ENCODE results near the gene GPR135. TPM values are rescaled to one million over a fixed set of nuclear protein-coding genes. Genes with fewer than 3 reads are reported as not detected.

The GPR135 gene, protein sequence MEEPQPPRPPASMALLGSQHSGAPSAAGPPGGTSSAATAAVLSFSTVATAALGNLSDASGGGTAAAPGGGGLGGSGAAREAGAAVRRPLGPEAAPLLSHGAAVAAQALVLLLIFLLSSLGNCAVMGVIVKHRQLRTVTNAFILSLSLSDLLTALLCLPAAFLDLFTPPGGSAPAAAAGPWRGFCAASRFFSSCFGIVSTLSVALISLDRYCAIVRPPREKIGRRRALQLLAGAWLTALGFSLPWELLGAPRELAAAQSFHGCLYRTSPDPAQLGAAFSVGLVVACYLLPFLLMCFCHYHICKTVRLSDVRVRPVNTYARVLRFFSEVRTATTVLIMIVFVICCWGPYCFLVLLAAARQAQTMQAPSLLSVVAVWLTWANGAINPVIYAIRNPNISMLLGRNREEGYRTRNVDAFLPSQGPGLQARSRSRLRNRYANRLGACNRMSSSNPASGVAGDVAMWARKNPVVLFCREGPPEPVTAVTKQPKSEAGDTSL
- 10 to 100 TPM in 1 of 8 experiments, 1 to 10 TPM in 7; 1.8 to 15.5 (median 4.3) TPM for total RNA-seq

DNA sequence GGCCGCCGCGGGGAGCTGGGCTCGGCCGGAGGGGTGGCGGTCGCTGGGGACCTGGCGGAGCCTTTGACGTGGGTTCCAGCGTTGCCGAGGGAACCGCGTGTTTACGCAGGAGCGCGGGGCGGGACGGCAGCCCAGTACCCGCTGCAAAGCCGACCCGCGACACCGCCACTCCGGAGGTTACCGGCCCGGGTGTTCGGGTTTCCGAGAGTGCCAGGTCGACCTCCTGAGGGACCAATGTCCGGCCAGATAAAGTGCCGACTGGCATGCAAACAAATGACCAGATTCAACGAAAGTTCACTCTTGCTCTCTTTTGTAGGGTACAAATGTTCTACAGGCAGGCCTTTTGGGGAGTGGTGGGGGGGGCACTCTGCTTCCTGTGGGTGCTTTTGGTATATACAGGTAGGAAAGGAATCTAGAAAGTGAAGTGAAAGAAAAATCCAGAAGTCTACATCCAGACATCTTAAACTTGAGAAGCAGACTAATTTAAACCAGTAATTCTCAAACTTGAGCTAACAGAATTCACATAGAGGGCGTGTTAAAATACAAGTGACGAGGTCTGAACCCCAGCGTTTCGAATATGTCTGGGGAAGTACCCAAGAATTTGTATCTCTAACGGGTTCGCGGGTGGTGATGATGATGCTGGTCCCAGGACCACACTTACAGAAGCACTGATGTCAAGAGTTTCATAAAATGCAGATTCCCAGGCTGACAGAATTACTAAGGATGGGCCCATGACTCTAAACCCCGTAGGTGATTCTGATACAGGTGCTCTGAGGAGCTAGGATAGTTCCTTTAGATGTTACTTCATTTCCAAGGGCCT, at the start of gene GPR135:
Gene GPR135, minus strand, starts transcription at position 65 of the 820 bp plus-strand sequence. CDS start 154 bp downstream, outside the sequence.
- Histone ChIP-seq H3K27ac (peak within 1 kb of the TSS; percentile 69 to 80), H3K4me1 (replicated peaks in 1 of 2) (peaks cover 9 to 13% of the 10 kb centered on the region in 2 donors), H3K4me3 (peak within 1 kb of the TSS; percentile 46 to 74 (median 56))
- peak in 1 of 8 experiments; percentile 46 for ATAC-seq (replicated peaks in 6 of 8)
- in situ Hi-C loops (cut with MboI; ENCODE audit: low pct_unique_long_range_greater_than_20kb in 2 of 9, low sequenced_read_pairs in 9 of 9, unreplicated experiment in 9 of 9) = loop anchor here in 1 of 9 experiments (25.0 kb wide), 1 partner anchor 328 kb away; no protein-coding TSS in a partner anchor
- WGBS, 10 experiments = 0 to 97% (median 88%) methylated on average over 1 to 9 of the region's 40 CpGs

DNA sequence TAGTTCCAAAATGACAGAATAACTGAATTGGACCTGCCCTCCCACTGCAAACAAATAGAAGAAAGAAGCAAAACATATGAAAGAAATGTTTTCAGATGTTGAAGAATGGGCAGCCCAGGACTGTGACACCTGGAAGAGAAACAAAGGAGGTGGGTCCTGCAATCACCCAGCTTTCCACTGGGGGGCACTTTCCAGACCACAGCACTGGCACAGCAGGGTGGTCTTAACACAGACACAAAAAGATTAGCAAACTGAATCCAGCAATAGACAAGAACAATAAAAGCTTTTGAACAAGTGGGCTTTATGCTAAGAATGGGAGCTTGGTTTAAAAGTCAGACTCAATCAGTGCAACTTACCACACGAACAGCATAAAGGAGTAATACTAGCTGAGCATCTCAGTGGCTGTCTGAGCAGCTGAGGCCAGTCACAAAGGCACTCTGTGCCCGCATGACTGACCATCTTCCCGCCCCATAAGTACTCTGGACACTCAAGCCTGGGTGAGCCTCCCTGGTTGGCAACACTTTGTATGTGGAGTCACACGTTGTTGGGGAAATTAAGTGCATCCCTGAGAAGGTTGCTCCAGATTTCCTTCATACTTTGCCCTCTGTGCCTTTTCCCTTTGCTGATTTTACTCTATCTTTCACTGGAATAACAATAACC, 46.9 kb upstream of the GPR135 start:
- H3K27ac ChIP-seq = no peak overlapping the region
- H3K4me1 ChIP-seq (replicated peaks in 1 of 2) = no peaks in the 10 kb centered on the region
- 21 to 71% (median 47%) methylated on average over 1 to 4 of the region's 4 CpGs; no CpG with 5 or more reads in 1 of the 10 experiments for WGBS, 10 experiments
- no peak overlapping the region for H3K4me3 ChIP-seq
- peak in 6 of 8 experiments; percentile 47 to 80 (median 65) for ATAC-seq (replicated peaks in 6 of 8)
- in situ Hi-C loops (cut with MboI; ENCODE audit: low pct_unique_long_range_greater_than_20kb in 2 of 9, low sequenced_read_pairs in 9 of 9, unreplicated experiment in 9 of 9) = no loop called here

GRCh38 chr14:59510966-59511365, 45.8 kb upstream of the GPR135 start:
- 0 to 85% (median 64%) methylated on average over 1 to 3 of the region's 3 CpGs; no CpG with 5 or more reads in 2 of the 10 experiments for WGBS, 10 experiments
- in situ Hi-C loops (cut with MboI; ENCODE audit: low pct_unique_long_range_greater_than_20kb in 2 of 9, low sequenced_read_pairs in 9 of 9, unreplicated experiment in 9 of 9) = no loop called here
- H3K4me3 ChIP-seq = no peak overlapping the region
- no peak overlapping the region for H3K27ac ChIP-seq
- no peaks in the 10 kb centered on the region for H3K4me1 ChIP-seq (replicated peaks in 1 of 2)
- ATAC-seq (replicated peaks in 6 of 8) = no peak

DNA sequence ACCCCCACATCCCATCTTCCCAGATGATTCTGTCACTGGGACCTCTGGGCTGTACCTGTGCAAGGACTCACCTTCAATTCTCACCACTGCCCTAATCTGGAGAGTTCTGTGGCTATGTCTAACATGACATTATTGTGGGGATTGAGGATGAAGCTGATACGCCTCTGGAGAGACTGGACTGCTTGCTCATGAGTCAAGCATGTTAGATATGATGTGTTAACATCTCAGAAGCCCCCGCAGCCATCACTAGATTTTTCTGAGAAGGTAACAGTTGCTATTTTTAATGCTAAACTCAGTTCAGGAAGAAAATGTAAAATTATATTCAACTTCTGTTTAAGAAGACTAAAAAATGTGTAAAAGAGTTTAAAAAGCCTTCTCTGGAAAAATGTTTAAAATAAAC, 44.8 kb upstream of the GPR135 start:
- Histone ChIP-seq H3K4me3 (no peak overlapping the region), H3K27ac (no peak overlapping the region), H3K4me1 (replicated peaks in 1 of 2) (no peaks in the 10 kb centered on the region)
- no peak for ATAC-seq (replicated peaks in 6 of 8)
- 40 to 94% (median 83%) methylated on average over 1 to 2 of the region's 2 CpGs; no CpG with 5 or more reads in 1 of the 10 experiments for WGBS, 10 experiments
- in situ Hi-C loops (cut with MboI; ENCODE audit: low pct_unique_long_range_greater_than_20kb in 2 of 9, low sequenced_read_pairs in 9 of 9, unreplicated experiment in 9 of 9) = no loop called here

DNA sequence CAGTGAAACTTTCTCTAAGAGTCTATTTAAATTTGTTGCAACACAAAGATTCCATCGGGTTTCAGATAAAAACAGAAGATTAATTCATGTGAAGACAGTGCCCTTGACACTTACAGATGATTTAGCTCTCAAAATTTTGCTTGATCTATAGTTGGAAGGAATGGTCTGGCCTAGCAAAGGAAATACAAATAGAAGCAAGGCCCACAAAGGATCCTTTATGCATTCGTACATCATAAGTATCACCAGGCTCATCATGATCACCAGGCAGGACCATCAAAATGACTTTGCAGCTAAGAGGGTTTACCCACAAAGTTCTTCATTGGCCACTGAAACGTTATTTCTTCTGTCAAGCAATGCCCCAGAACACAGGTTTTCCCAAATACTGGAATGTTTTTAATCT, 43.9 kb upstream of the GPR135 start:
- Histone ChIP-seq H3K27ac (no peak overlapping the region), H3K4me1 (replicated peaks in 1 of 2) (no peaks in the 10 kb centered on the region), H3K4me3 (no peak overlapping the region)
- 25 to 100% (median 75%) methylated on average over 1 to 3 of the region's 3 CpGs; no CpG with 5 or more reads in 1 of the 10 experiments for WGBS, 10 experiments
- in situ Hi-C loops (cut with MboI; ENCODE audit: low pct_unique_long_range_greater_than_20kb in 2 of 9, low sequenced_read_pairs in 9 of 9, unreplicated experiment in 9 of 9) = loop anchor here in 1 of 9 experiments (10.0 kb wide), 1 partner anchor 66 kb away; the partner anchor contains the start of gene CCDC175
- ATAC-seq (replicated peaks in 6 of 8) = no peak

DNA sequence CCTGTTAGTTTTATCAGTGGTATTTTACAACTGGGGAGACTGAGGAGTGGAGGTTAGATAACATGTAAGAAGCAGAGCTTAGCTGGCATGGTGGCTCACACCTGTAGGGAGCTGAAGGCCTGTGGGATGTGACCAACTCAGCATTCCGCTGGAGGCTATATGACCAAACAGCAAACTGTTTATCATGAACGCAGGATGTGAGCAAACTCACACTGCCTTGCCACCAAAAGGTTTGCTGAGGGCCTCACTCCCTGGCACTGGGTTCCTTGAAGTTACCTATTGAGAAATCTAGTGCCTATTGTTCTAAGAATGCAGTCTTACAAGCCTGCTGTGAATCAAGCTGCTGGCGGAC, 42.5 kb upstream of the GPR135 start:
- H3K4me3 ChIP-seq = no peak overlapping the region
- in situ Hi-C loops (cut with MboI; ENCODE audit: low pct_unique_long_range_greater_than_20kb in 2 of 9, low sequenced_read_pairs in 9 of 9, unreplicated experiment in 9 of 9) = loop anchor here in 1 of 9 experiments (10.0 kb wide), 1 partner anchor 67 kb away; the partner anchor contains the start of gene CCDC175
- no peaks in the 10 kb centered on the region for H3K4me1 ChIP-seq (replicated peaks in 1 of 2)
- 80 to 100% (median 81%) methylated on average over 1 to 3 of the region's 3 CpGs; no CpG with 5 or more reads in 3 of the 10 experiments for WGBS, 10 experiments
- H3K27ac ChIP-seq = no peak overlapping the region
- ATAC-seq (replicated peaks in 6 of 8) = no peak

GRCh38 chr14:59507063-59507751, 42.0 kb upstream of the GPR135 start:
- no peaks in the 10 kb centered on the region for H3K4me1 ChIP-seq (replicated peaks in 1 of 2)
- ATAC-seq (replicated peaks in 6 of 8) = peak; percentile 76 to 99 (median 86)
- in situ Hi-C loops (cut with MboI; ENCODE audit: low pct_unique_long_range_greater_than_20kb in 2 of 9, low sequenced_read_pairs in 9 of 9, unreplicated experiment in 9 of 9) = loop anchor here in 1 of 9 experiments (10.0 kb wide), 1 partner anchor 68 kb away; the partner anchor contains the start of gene CCDC175

DNA sequence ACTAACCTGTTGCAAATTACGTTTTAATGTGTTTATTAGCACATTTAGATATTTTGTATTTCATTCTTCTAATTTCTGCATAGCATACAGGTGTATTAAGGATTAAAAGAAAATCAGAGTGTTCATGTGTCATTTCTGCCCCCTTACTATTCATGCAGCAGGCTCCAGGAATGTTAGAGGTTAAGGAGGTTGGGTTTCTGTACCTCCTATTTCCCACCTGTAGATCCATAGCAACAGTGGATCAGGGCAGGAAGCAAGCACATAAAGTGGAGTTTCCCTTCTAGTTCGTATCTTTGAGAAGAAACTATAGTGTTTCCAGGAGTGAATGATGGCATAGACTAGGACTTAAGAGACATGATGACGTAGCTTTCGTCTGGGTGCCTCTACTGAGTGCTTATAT, 38.1 kb upstream of the GPR135 start:
- in situ Hi-C loops (cut with MboI; ENCODE audit: low pct_unique_long_range_greater_than_20kb in 2 of 9, low sequenced_read_pairs in 9 of 9, unreplicated experiment in 9 of 9) = loop anchor here in 1 of 9 experiments (10.0 kb wide), 1 partner anchor 72 kb away; the partner anchor contains the start of gene CCDC175
- Histone ChIP-seq H3K4me3 (no peak overlapping the region), H3K4me1 (replicated peaks in 1 of 2) (no peaks in the 10 kb centered on the region), H3K27ac (no peak overlapping the region)
- WGBS, 10 experiments = 63 to 100% (median 76%) methylated on average over 1 to 4 of the region's 4 CpGs
- no peak for ATAC-seq (replicated peaks in 6 of 8)

More at GRCh38 chr14:59507063-59507751, 42.0 kb upstream of the GPR135 start:
- H3K27ac ChIP-seq = no peak overlapping the region
- H3K4me3 ChIP-seq = no peak overlapping the region

DNA sequence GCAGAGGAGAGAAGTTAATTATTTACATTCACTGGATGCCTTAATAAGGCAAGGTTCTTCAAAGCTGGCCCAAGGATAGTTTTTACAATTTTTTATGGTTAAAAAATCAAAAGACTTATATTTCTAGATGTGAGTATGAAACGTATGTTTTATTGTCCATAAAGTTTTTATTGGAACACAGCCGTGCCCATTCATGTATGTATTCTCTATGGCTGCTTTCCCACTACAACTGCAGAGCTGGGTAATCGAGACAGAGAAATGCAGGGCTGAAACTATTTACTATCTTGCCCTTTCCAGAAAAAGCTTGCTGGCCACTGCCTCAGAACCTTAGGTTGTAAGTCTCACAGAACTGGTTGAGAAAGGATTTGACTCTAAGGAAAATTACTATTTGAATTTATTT, 35.6 kb upstream of the GPR135 start:
- no peak for ATAC-seq (replicated peaks in 6 of 8)
- Histone ChIP-seq H3K4me1 (replicated peaks in 1 of 2) (no peaks in the 10 kb centered on the region), H3K4me3 (no peak overlapping the region), H3K27ac (no peak overlapping the region)
- 87 to 100% (median 98%) methylated on average over 1 to 3 of the region's 3 CpGs; no CpG with 5 or more reads in 2 of the 10 experiments for WGBS, 10 experiments
- in situ Hi-C loops (cut with MboI; ENCODE audit: low pct_unique_long_range_greater_than_20kb in 2 of 9, low sequenced_read_pairs in 9 of 9, unreplicated experiment in 9 of 9) = loop anchor here in 1 of 9 experiments (10.0 kb wide), 1 partner anchor 74 kb away; the partner anchor contains the start of gene CCDC175

GRCh38 chr14:59492384-59492783, 27.2 kb upstream of the GPR135 start:
- in situ Hi-C loops (cut with MboI; ENCODE audit: low pct_unique_long_range_greater_than_20kb in 2 of 9, low sequenced_read_pairs in 9 of 9, unreplicated experiment in 9 of 9) = no loop called here
- ATAC-seq (replicated peaks in 6 of 8) = no peak
- no peak overlapping the region for H3K4me3 ChIP-seq
- no peaks in the 10 kb centered on the region for H3K4me1 ChIP-seq (replicated peaks in 1 of 2)
- H3K27ac ChIP-seq = no peak overlapping the region
- 64 to 100% (median 88%) methylated on average over 1 of the region's 1 CpG; no CpG with 5 or more reads in 3 of the 10 experiments for WGBS, 10 experiments

- in situ Hi-C loops (cut with MboI; ENCODE audit: low pct_unique_long_range_greater_than_20kb in 2 of 9, low sequenced_read_pairs in 9 of 9, unreplicated experiment in 9 of 9) = no loop called here
- H3K4me3 ChIP-seq = no peak overlapping the region
- 95 to 100% (median 96%) methylated on average over 2 to 3 of the region's 3 CpGs; no CpG with 5 or more reads in 2 of the 10 experiments for WGBS, 10 experiments
Measured at GRCh38 chr14:59490756-59491155, 25.6 kb upstream of the GPR135 start.

More at GRCh38 chr14:59490756-59491155, 25.6 kb upstream of the GPR135 start:
- no peak overlapping the region for H3K27ac ChIP-seq
- ATAC-seq (replicated peaks in 6 of 8) = no peak
- peaks cover 0 to 1% of the 10 kb centered on the region in 2 donors for H3K4me1 ChIP-seq (replicated peaks in 1 of 2)

Measured in motor neuron (in vitro differentiated cells).